GM23338 (cell line): Measurements from ENCODE around the gene RHOH. TPM values are rescaled to one million over a fixed set of nuclear protein-coding genes. Genes with fewer than 3 reads are reported as not detected.

ENCODE experiments used
- ATAC-seq: fragments of 200-7000 bp; cut with Tn5 transposase; 3 replicates; pipeline ENCODE4 v1.9.1; 2020
- DNase-seq: peaks from one replicate; pipeline ENCODE4 v3.0.0-alpha.2; 2015; ENCODE audit warnings: low spot score
- H2AFZ ChIP-seq: fragments of 200-600 bp; sonication (generic); 2 replicates; pipeline ENCODE4 v1.8.0; 2016; ENCODE audit warnings: antibody characterized with exemption, mild to moderate bottlenecking, moderate library complexity
- H3F3A ChIP-seq: fragments of 200-600 bp; sonication (generic); replicated peaks from 2 replicates; pipeline ENCODE4 v1.8.0; 2017; ENCODE audit warnings: antibody characterized with exemption, mixed run types, low read depth
- H3K27ac ChIP-seq: fragments of 200-600 bp; sonication (generic); 2 replicates; pipeline ENCODE4 v1.6.1; 2016; ENCODE audit warnings: low read depth
- H3K27me3 ChIP-seq: fragments of 200-600 bp; sonication (generic); 2 replicates; pipeline ENCODE4 v1.8.0; 2016; ENCODE audit warnings: mild to moderate bottlenecking, mixed run types, moderate library complexity; ENCODE audit not compliant: insufficient read depth
- H3K36me3 ChIP-seq: fragments of 200-600 bp; sonication (generic); 2 replicates; pipeline ENCODE4 v1.8.0; 2016; ENCODE audit warnings: mild to moderate bottlenecking; ENCODE audit not compliant: insufficient read depth
- H3K4me1 ChIP-seq: fragments of 200-600 bp; sonication (generic); 2 replicates; pipeline ENCODE4 v1.8.0; 2016; ENCODE audit warnings: mild to moderate bottlenecking, moderate library complexity; ENCODE audit not compliant: insufficient read depth
- H3K4me2 ChIP-seq: fragments of 200-600 bp; sonication (generic); 2 replicates; pipeline ENCODE4 v1.7.1; 2017; ENCODE audit warnings: mixed run types
- H3K4me3 ChIP-seq: fragments of 200-600 bp; sonication (generic); 2 replicates; pipeline ENCODE4 v1.6.1; 2016; ENCODE audit warnings: mixed run types
- H3K79me2 ChIP-seq: fragments of 200-600 bp; sonication (generic); replicated peaks from 2 replicates; pipeline ENCODE4 v1.8.0; 2017; ENCODE audit warnings: mild to moderate bottlenecking; ENCODE audit not compliant: insufficient read depth
- H3K9me2 ChIP-seq: fragments of 200-600 bp; sonication (generic); 2 replicates; pipeline ENCODE4 v1.8.0; 2017; ENCODE audit not compliant: insufficient read depth
- H4K20me1 ChIP-seq: fragments of 200-600 bp; sonication (generic); replicated peaks from 2 replicates; pipeline ENCODE4 v1.8.0; 2017; ENCODE audit warnings: mild to moderate bottlenecking; ENCODE audit not compliant: insufficient read depth
- H3K27ac Mint-ChIP-seq: 2 replicates; pipeline ENCODE4 v1.8.0; 2020; ENCODE audit warnings: inconsistent platforms, mild to moderate bottlenecking, moderate library complexity, mixed read lengths
- H3K27me3 Mint-ChIP-seq: 3 replicates; pipeline ENCODE4 v1.8.0; 2022; ENCODE audit warnings: low read depth, mild to moderate bottlenecking, moderate library complexity, mixed read lengths, inconsistent platforms; ENCODE audit not compliant: insufficient read depth, poor library complexity
- H3K36me3 Mint-ChIP-seq: 3 replicates; pipeline ENCODE4 v1.8.0; 2021; ENCODE audit warnings: low read depth, mild to moderate bottlenecking, inconsistent platforms, moderate library complexity, mixed read lengths
- H3K4me1 Mint-ChIP-seq: 3 replicates; pipeline ENCODE4 v1.8.0; 2020; ENCODE audit warnings: mild to moderate bottlenecking, inconsistent platforms, mixed read lengths
- H3K4me3 Mint-ChIP-seq: 3 replicates; pipeline ENCODE4 v1.8.0; 2021; ENCODE audit warnings: moderate library complexity, mild to moderate bottlenecking, inconsistent platforms, mixed read lengths
- H3K9me3 Mint-ChIP-seq: 3 replicates; pipeline ENCODE4 v1.8.0; 2020; ENCODE audit warnings: moderate library complexity, mild to moderate bottlenecking, inconsistent platforms, mixed read lengths
- CTCF ChIP-seq, 2 experiments: fragments of 200-600 bp in 1 of 2; sonication (generic) in 1 of 2; conservative IDR thresholded peaks; 2 replicates each; pipeline versions ENCODE4 v1.5.1 to v1.6.1; 2016 to 2017; ENCODE audit warnings: antibody characterized with exemption in 2 of 2, low read depth in 2 of 2, mild to moderate bottlenecking in 2 of 2, moderate library complexity in 1 of 2
- ETS1 ChIP-seq: IDR thresholded peaks from 2 replicates; pipeline ENCODE4 v1.6.1; 2016; ENCODE audit warnings: antibody characterized with exemption
- EZH2phosphoT487 ChIP-seq: fragments of 200-600 bp; sonication (generic); IDR thresholded peaks from one replicate; pipeline ENCODE4 v1.8.1; 2018; ENCODE audit warnings: antibody characterized with exemption; ENCODE audit not compliant: unreplicated experiment
- ZNF462 ChIP-seq: fragments of 250-450 bp; sonication (Bioruptor Pico); IDR thresholded peaks from 2 replicates; pipeline ENCODE4 v1.5.0; 2020; ENCODE audit warnings: mild to moderate bottlenecking, moderate library complexity
- polyA plus RNA-seq: library from polyadenylated mRNA; unstranded; fragments of >200 nt; fragmentation: Nextera tagmentation; extraction: Ambion mirVana; gene quantifications from 2 replicates; pipeline ENCODE4 v1.2.1, GENCODE V29; 2016
- total RNA-seq: library from RNA; depleted of rRNA; stranded (reverse); fragments of >200 nt; shearing (Covaris generic); gene quantifications from 2 replicates; pipeline ENCODE4 v1.2.3, GENCODE V29; 2014

RHOH gene
- total and polyA plus RNA-seq, 2 experiments from 2014 or later: 2.2 to 3.7 TPM

- Histone ChIP-seq H3K4me1 (no peaks in the 10 kb centered on the region; the same call in 1 of the 2 replicates), H3K27me3 (no peaks in the 10 kb centered on the region), H4K20me1 (no peaks in the 10 kb centered on the region), H3K27ac (no peak overlapping the region), H3K4me3 (no peak overlapping the region), H3F3A (no peaks in the 10 kb centered on the region), H3K9me2 (no peaks in the 10 kb centered on the region), H3K79me2 (no peaks in the 10 kb centered on the region), H2AFZ (no peak overlapping the region), H3K36me3 (no peaks in the 10 kb centered on the region), H3K4me2 (no peak overlapping the region)
- TF ChIP-seq ETS1 (no peak), CTCF (conservative IDR thresholded peaks at IDR 0.05; ENCODE audit: low read depth in 2 of 2) (peak; percentile 85 to 87)
- Mint-ChIP-seq H3K9me3 (no peaks in the 10 kb centered on the region; the same call in 2 of the 3 replicates), H3K4me3 (no peak overlapping the region), H3K36me3 (no peaks in the 10 kb centered on the region), H3K27me3 (peaks cover 6% of the 10 kb centered on the region), H3K27ac (no peak overlapping the region), H3K4me1 (peaks cover 20% of the 10 kb centered on the region)
- ATAC-seq (peak; percentile 91), DNase-seq (peak; percentile 74)
These were observed 31.9 kb downstream of the RHOH start for GRCh38 chr4:40228497-40229365.

- ATAC-seq (0 out of 3 replicates have a peak, but pooled peaks have one; percentile 31), DNase-seq (no peak)
- no peaks in the 10 kb centered on the region; the same call in 2 of the 3 replicates for H3K9me3 Mint-ChIP-seq
- TF ChIP-seq ZNF462 (CRISPR knock-in tag) (no peak), EZH2phosphoT487 (no peak)
- Histone ChIP-seq H3K36me3 (no peaks in the 10 kb centered on the region), H3K4me3 (no peak overlapping the region), H3K79me2 (no peaks in the 10 kb centered on the region), H3K27ac (no peak overlapping the region), H3K9me2 (no peaks in the 10 kb centered on the region), H3K27me3 (no peaks in the 10 kb centered on the region), H3K4me2 (no peak overlapping the region), H3K4me1 (no peaks in the 10 kb centered on the region; the same call in 1 of the 2 replicates), H3F3A (no peaks in the 10 kb centered on the region), H4K20me1 (no peaks in the 10 kb centered on the region), H2AFZ (peak overlapping the region; percentile 39)
- H3K27me3 Mint-ChIP-seq: peaks cover 7% of the 10 kb centered on the region
- peaks cover 20% of the 10 kb centered on the region for H3K4me1 Mint-ChIP-seq
- H3K36me3 Mint-ChIP-seq: no peaks in the 10 kb centered on the region
- H3K27ac Mint-ChIP-seq: peak overlapping the region; percentile 25; the same call in 1 of the 2 replicates
- no peak overlapping the region for H3K4me3 Mint-ChIP-seq
These were observed 34.6 kb downstream of the RHOH start for GRCh38 chr4:40231316-40231863.
